Measurements from ENCODE around the gene SQSTM1.
A peak's percentile ranks its signal among the peaks of the same experiment; 100 is the strongest.

SQSTM1 gene

GRCh38 chr5:179805529-179806249, 15.0 kb upstream of the SQSTM1 start:
- Histone ChIP-seq H3K36me3 (replicated peaks) (peaks cover 17% of the 10 kb centered on the region), H3K4me1 (peaks cover 8% of the 10 kb centered on the region), H3K27me3 (ENCODE audit: low read depth) (no peaks in the 10 kb centered on the region), H3K9me3 (no peaks in the 10 kb centered on the region), H3K4me3 (peak overlapping the region; percentile 75)
- in situ Hi-C loops (cut with MboI; ENCODE audit: low sequenced_read_pairs), result no loop called here
- peak in 1 of 2 experiments; percentile 36 for DNase-seq (ENCODE audit: low spot score in 2 of 2)

- H3K4me3 ChIP-seq, result peak within 1 kb of the TSS; percentile 75
- no peaks in the 10 kb centered on the region for H3K27me3 ChIP-seq (ENCODE audit: low read depth)
- peaks cover 8% of the 10 kb centered on the region for H3K4me1 ChIP-seq
- H3K36me3 ChIP-seq (replicated peaks), result peaks cover 10% of the 10 kb centered on the region
- in situ Hi-C loops (cut with MboI; ENCODE audit: low sequenced_read_pairs), result no loop called here
- peak; percentile 50 to 75 for DNase-seq (ENCODE audit: low spot score in 2 of 2)
- no peaks in the 10 kb centered on the region for H3K9me3 ChIP-seq
Observed at GRCh38 chr5:179806250-179807048, 14.3 kb upstream of the SQSTM1 start, which contains the start of gene MGAT4B. TSS of gene MGAT4B (minus strand) at chr5:179806866. CDS start at chr5:179806583, 283 bp downstream.

- no peak overlapping the region for H3K4me3 ChIP-seq
- H3K9me3 ChIP-seq, result no peaks in the 10 kb centered on the region
- H3K4me1 ChIP-seq, result peaks cover 3% of the 10 kb centered on the region; the same call in 1 of the 2 replicates
- in situ Hi-C loops (cut with MboI; ENCODE audit: low sequenced_read_pairs), result no loop called here
- H3K36me3 ChIP-seq (replicated peaks), result peaks cover 36% of the 10 kb centered on the region
- no peaks in the 10 kb centered on the region for H3K27me3 ChIP-seq (ENCODE audit: low read depth)
- no peak for DNase-seq (ENCODE audit: low spot score in 2 of 2)
Observed at GRCh38 chr5:179812135-179812825, 8.4 kb upstream of the SQSTM1 start.

GRCh38 chr5:179812997-179813607, 7.6 kb upstream of the SQSTM1 start:
- no peak overlapping the region for H3K4me3 ChIP-seq
- in situ Hi-C loops (cut with MboI; ENCODE audit: low sequenced_read_pairs), result no loop called here

GRCh38 chr5:179814090-179814489, 6.6 kb upstream of the SQSTM1 start:
- Histone ChIP-seq H3K9me3 (no peaks in the 10 kb centered on the region), H3K27me3 (ENCODE audit: low read depth) (no peaks in the 10 kb centered on the region), H3K4me3 (no peak overlapping the region), H3K36me3 (replicated peaks) (peaks cover 36% of the 10 kb centered on the region), H3K4me1 (peaks cover 10% of the 10 kb centered on the region)
- in situ Hi-C loops (cut with MboI; ENCODE audit: low sequenced_read_pairs), result no loop called here
- DNase-seq (ENCODE audit: low spot score in 2 of 2), result no peak

More at GRCh38 chr5:179812997-179813607, 7.6 kb upstream of the SQSTM1 start:
- Histone ChIP-seq H3K27me3 (ENCODE audit: low read depth) (no peaks in the 10 kb centered on the region), H3K36me3 (replicated peaks) (peaks cover 36% of the 10 kb centered on the region), H3K4me1 (peaks cover 3% of the 10 kb centered on the region), H3K9me3 (no peaks in the 10 kb centered on the region)
- DNase-seq (ENCODE audit: low spot score in 2 of 2), result no peak

GRCh38 chr5:179815491-179816249, 5.0 kb upstream of the SQSTM1 start:
- H3K9me3 ChIP-seq, result no peaks in the 10 kb centered on the region
- peaks cover 25% of the 10 kb centered on the region for H3K4me1 ChIP-seq
- H3K27me3 ChIP-seq (ENCODE audit: low read depth), result no peaks in the 10 kb centered on the region
- no peak for DNase-seq (ENCODE audit: low spot score in 2 of 2)
- H3K4me3 ChIP-seq, result no peak overlapping the region
- peaks cover 44% of the 10 kb centered on the region for H3K36me3 ChIP-seq (replicated peaks)
- in situ Hi-C loops (cut with MboI; ENCODE audit: low sequenced_read_pairs), result no loop called here

- Histone ChIP-seq H3K27me3 (ENCODE audit: low read depth) (no peaks in the 10 kb centered on the region), H3K4me3 (no peak overlapping the region)
- in situ Hi-C loops (cut with MboI; ENCODE audit: low sequenced_read_pairs), result no loop called here
Observed at GRCh38 chr5:179816401-179816795, 4.3 kb upstream of the SQSTM1 start.

GRCh38 chr5:179816796-179817469, 3.8 kb upstream of the SQSTM1 start:
- H3K9me3 ChIP-seq, result no peaks in the 10 kb centered on the region
- peaks cover 27% of the 10 kb centered on the region for H3K4me1 ChIP-seq
- H3K36me3 ChIP-seq (replicated peaks), result peaks cover 38% of the 10 kb centered on the region
- DNase-seq (ENCODE audit: low spot score in 2 of 2), result no peak
- no peaks in the 10 kb centered on the region for H3K27me3 ChIP-seq (ENCODE audit: low read depth)
- in situ Hi-C loops (cut with MboI; ENCODE audit: low sequenced_read_pairs), result no loop called here
- H3K4me3 ChIP-seq, result no peak overlapping the region

More at GRCh38 chr5:179816401-179816795, 4.3 kb upstream of the SQSTM1 start:
- Histone ChIP-seq H3K4me1 (peaks cover 25% of the 10 kb centered on the region), H3K9me3 (no peaks in the 10 kb centered on the region), H3K36me3 (replicated peaks) (peaks cover 43% of the 10 kb centered on the region)
- no peak for DNase-seq (ENCODE audit: low spot score in 2 of 2)

GRCh38 chr5:179817470-179817840, 3.2 kb upstream of the SQSTM1 start:
- in situ Hi-C loops (cut with MboI; ENCODE audit: low sequenced_read_pairs), result no loop called here
- no peak overlapping the region for H3K4me3 ChIP-seq
- DNase-seq (ENCODE audit: low spot score in 2 of 2), result no peak

GRCh38 chr5:179817890-179818745, 2.6 kb upstream of the SQSTM1 start:
- Histone ChIP-seq H3K36me3 (replicated peaks) (peaks cover 38% of the 10 kb centered on the region), H3K9me3 (no peaks in the 10 kb centered on the region), H3K4me1 (peaks cover 34% of the 10 kb centered on the region), H3K4me3 (peak overlapping the region; percentile 7; the same call in 1 of the 2 replicates), H3K27me3 (ENCODE audit: low read depth) (no peaks in the 10 kb centered on the region)
- DNase-seq (ENCODE audit: low spot score in 2 of 2), result no peak
- in situ Hi-C loops (cut with MboI; ENCODE audit: low sequenced_read_pairs), result no loop called here

More at GRCh38 chr5:179817470-179817840, 3.2 kb upstream of the SQSTM1 start:
- H3K27me3 ChIP-seq (ENCODE audit: low read depth), result no peaks in the 10 kb centered on the region
- no peaks in the 10 kb centered on the region for H3K9me3 ChIP-seq
- H3K36me3 ChIP-seq (replicated peaks), result peaks cover 38% of the 10 kb centered on the region
- peaks cover 32% of the 10 kb centered on the region for H3K4me1 ChIP-seq

GRCh38 chr5:179818746-179819295, 1.9 kb upstream of the SQSTM1 start:
- H3K4me3 ChIP-seq, result peak overlapping the region; percentile 7
- no peaks in the 10 kb centered on the region for H3K9me3 ChIP-seq
- H3K27me3 ChIP-seq (ENCODE audit: low read depth), result no peaks in the 10 kb centered on the region
- in situ Hi-C loops (cut with MboI; ENCODE audit: low sequenced_read_pairs), result no loop called here
- H3K4me1 ChIP-seq, result peaks cover 34% of the 10 kb centered on the region
- H3K36me3 ChIP-seq (replicated peaks), result peaks cover 41% of the 10 kb centered on the region
- DNase-seq (ENCODE audit: low spot score in 2 of 2), result peak; percentile 60 to 82

All from HAP-1 (cell line).